Keratinocyte (primary cell): ENCODE data around the gene RBSN. TPM values are rescaled to one million over a fixed set of nuclear protein-coding genes. Genes with fewer than 3 reads are reported as not detected.

ENCODE experiments used
- DNase-seq: peaks from one replicate; pipeline ENCODE4 v3.0.0-alpha.2; 2011; ENCODE audit warnings: low read depth, missing footprints, low spot score
- FAIRE-seq: peaks from 2 replicates; lab custom pipeline; 2011; peaks lifted over from hg19 to GRCh38; lab: Jason Lieb, UNC
- H2AFZ ChIP-seq: 2 replicates; pipeline ENCODE4 v1.6.0; 2012; ENCODE audit warnings: low read length, control low read depth, inconsistent platforms; ENCODE audit not compliant: control insufficient read depth
- H3K27ac ChIP-seq: 2 replicates; pipeline ENCODE4 v1.5.1; 2011; ENCODE audit warnings: low read length; ENCODE audit not compliant: control insufficient read depth, insufficient read depth
- H3K27me3 ChIP-seq: 3 replicates; pipeline ENCODE4 v1.6.0; 2011; ENCODE audit warnings: low read length; ENCODE audit not compliant: control insufficient read depth, insufficient read depth; ENCODE audit errors: extremely low read depth
- H3K36me3 ChIP-seq, 2 experiments: 2 replicates in 1 of 2; 3 replicates in 1 of 2; pipeline ENCODE4 v1.5.1; 2011; ENCODE audit warnings: low read length in 2 of 2, mild to moderate bottlenecking in 1 of 2; ENCODE audit not compliant: control insufficient read depth in 2 of 2, insufficient read depth in 2 of 2; ENCODE audit errors: extremely low read depth in 1 of 2
- H3K4me1 ChIP-seq: 3 replicates; pipeline ENCODE4 v1.5.1; 2011; ENCODE audit warnings: low read length; ENCODE audit not compliant: control insufficient read depth, insufficient read depth; ENCODE audit errors: extremely low read depth
- H3K4me2 ChIP-seq: 3 replicates; pipeline ENCODE4 v1.6.0; 2011; ENCODE audit warnings: low read depth, low read length; ENCODE audit not compliant: control insufficient read depth, insufficient read depth; ENCODE audit errors: extremely low read depth
- H3K4me3 ChIP-seq, 3 experiments: fragments of 200-600 bp in 1 of 3; sonication (generic) in 1 of 3; 2 replicates in 2 of 3; 3 replicates in 1 of 3; pipeline ENCODE4 v1.5.1; 2011 to 2016; ENCODE audit warnings: low read length in 3 of 3, mild to moderate bottlenecking in 3 of 3, control low read depth in 2 of 3, inconsistent platforms in 1 of 3, low read depth in 1 of 3, mixed read lengths in 1 of 3, mixed run types in 1 of 3, moderate library complexity in 1 of 3; ENCODE audit not compliant: control insufficient read depth in 2 of 3, insufficient read depth in 2 of 3; ENCODE audit errors: extremely low read depth in 1 of 3
- H3K79me2 ChIP-seq: 2 replicates; pipeline ENCODE4 v1.6.0; 2012; ENCODE audit warnings: low read length; ENCODE audit not compliant: control insufficient read depth, insufficient read depth
- H3K9ac ChIP-seq: 3 replicates; pipeline ENCODE4 v1.6.0; 2011; ENCODE audit warnings: low read length; ENCODE audit not compliant: control insufficient read depth, insufficient read depth; ENCODE audit errors: extremely low read depth
- H3K9me1 ChIP-seq: 3 replicates; pipeline ENCODE4 v1.6.0; 2011; ENCODE audit warnings: low read length; ENCODE audit not compliant: control insufficient read depth, insufficient read depth; ENCODE audit errors: extremely low read depth
- H3K9me3 ChIP-seq: 2 replicates; pipeline ENCODE4 v1.5.1; 2012; ENCODE audit warnings: low read depth, low read length; ENCODE audit not compliant: control insufficient read depth
- H4K20me1 ChIP-seq: 3 replicates; pipeline ENCODE4 v1.6.0; 2011; ENCODE audit warnings: low read length; ENCODE audit not compliant: control insufficient read depth, insufficient read depth; ENCODE audit errors: extremely low read depth
- EZH2 ChIP-seq: IDR thresholded peaks from one replicate; pipeline ENCODE4 v1.6.1; 2012; ENCODE audit warnings: inconsistent platforms, mild to moderate bottlenecking, low read length, moderate library complexity
- dilution Hi-C: fragments of 300-500 bp; cut with MboI; formaldehyde crosslinking; loops from one replicate; pipeline ENCODE4 v1.7.0; 2020; ENCODE audit warnings: low sequenced_read_pairs; ENCODE audit not compliant: extremely low pct_ligation_motif_present
- polyA plus RNA-seq, 5 experiments: library from polyadenylated mRNA; depleted of rRNA in 3 of 5; stranded (reverse) in 3 of 5; stranded (forward) in 1 of 5; unstranded in 1 of 5; fragments of >200 nt; gene quantifications; 1 replicate in 1 of 5; 2 replicates in 3 of 5; 3 replicates in 1 of 5; pipeline versions ENCODE4 v1.2.1 to v1.2.3, GENCODE V29; 2011 to 2012; ENCODE audit warnings: missing spikeins in 2 of 5, low read depth in 1 of 5, low replicate concordance in 1 of 5
- TF ChIP-seq, protein P1 (sequence below), 3 experiments: IDR thresholded peaks in 1 of 3; conservative IDR thresholded peaks in 1 of 3; optimal IDR thresholded peaks in 1 of 3; 2 replicates in 2 of 3; 3 replicates in 1 of 3; pipeline versions ENCODE3 to v1.5.1; 2011; ENCODE audit warnings: low read length in 3 of 3, mild to moderate bottlenecking in 3 of 3, moderate library complexity in 2 of 3, control low read depth in 1 of 3, inconsistent platforms in 1 of 3; ENCODE audit not compliant: insufficient read depth in 2 of 3; ENCODE audit errors: extremely low read depth in 1 of 3

RBSN gene
- polyA plus RNA-seq, 1 donor (not counting 4 experiments of a cell fraction or from before 2014, with no cell fraction given), result 8.4 TPM

- H3K79me2 ChIP-seq, result no peaks in the 10 kb centered on the region
- no peaks in the 10 kb centered on the region for H3K9me1 ChIP-seq
- dilution Hi-C loops, result no loop called here
- H3K4me3 ChIP-seq, result no peak overlapping the region
- no peaks in the 10 kb centered on the region for H3K9me3 ChIP-seq
- no peaks in the 10 kb centered on the region for H3K4me1 ChIP-seq
- H3K9ac ChIP-seq, result no peak overlapping the region
- H3K36me3 ChIP-seq, result no peaks in the 10 kb centered on the region
- no peak overlapping the region for H3K27ac ChIP-seq
- no peak for TF ChIP-seq EZH2
- TF ChIP-seq, protein P1, sequence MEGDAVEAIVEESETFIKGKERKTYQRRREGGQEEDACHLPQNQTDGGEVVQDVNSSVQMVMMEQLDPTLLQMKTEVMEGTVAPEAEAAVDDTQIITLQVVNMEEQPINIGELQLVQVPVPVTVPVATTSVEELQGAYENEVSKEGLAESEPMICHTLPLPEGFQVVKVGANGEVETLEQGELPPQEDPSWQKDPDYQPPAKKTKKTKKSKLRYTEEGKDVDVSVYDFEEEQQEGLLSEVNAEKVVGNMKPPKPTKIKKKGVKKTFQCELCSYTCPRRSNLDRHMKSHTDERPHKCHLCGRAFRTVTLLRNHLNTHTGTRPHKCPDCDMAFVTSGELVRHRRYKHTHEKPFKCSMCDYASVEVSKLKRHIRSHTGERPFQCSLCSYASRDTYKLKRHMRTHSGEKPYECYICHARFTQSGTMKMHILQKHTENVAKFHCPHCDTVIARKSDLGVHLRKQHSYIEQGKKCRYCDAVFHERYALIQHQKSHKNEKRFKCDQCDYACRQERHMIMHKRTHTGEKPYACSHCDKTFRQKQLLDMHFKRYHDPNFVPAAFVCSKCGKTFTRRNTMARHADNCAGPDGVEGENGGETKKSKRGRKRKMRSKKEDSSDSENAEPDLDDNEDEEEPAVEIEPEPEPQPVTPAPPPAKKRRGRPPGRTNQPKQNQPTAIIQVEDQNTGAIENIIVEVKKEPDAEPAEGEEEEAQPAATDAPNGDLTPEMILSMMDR (optimal IDR thresholded peaks at IDR 0.05 in 1 of 3, IDR thresholded peaks at IDR 0.05 in 1 of 3, conservative IDR thresholded peaks at IDR 0.05 in 1 of 3; ENCODE audit: extremely low read depth in 1 of 3, insufficient read depth in 2 of 3, low read length in 3 of 3), result peak; percentile 90 to 98 (median 91)
- H3K27me3 ChIP-seq, result no peaks in the 10 kb centered on the region
- FAIRE-seq (no peak), DNase-seq (no peak)
- H2AFZ ChIP-seq, result no peak overlapping the region
- H3K4me2 ChIP-seq, result peak overlapping the region; percentile 64
- no peaks in the 10 kb centered on the region for H4K20me1 ChIP-seq
Measured at GRCh38 chr3:15108082-15108545, 9.2 kb upstream of the RBSN start.

DNA sequence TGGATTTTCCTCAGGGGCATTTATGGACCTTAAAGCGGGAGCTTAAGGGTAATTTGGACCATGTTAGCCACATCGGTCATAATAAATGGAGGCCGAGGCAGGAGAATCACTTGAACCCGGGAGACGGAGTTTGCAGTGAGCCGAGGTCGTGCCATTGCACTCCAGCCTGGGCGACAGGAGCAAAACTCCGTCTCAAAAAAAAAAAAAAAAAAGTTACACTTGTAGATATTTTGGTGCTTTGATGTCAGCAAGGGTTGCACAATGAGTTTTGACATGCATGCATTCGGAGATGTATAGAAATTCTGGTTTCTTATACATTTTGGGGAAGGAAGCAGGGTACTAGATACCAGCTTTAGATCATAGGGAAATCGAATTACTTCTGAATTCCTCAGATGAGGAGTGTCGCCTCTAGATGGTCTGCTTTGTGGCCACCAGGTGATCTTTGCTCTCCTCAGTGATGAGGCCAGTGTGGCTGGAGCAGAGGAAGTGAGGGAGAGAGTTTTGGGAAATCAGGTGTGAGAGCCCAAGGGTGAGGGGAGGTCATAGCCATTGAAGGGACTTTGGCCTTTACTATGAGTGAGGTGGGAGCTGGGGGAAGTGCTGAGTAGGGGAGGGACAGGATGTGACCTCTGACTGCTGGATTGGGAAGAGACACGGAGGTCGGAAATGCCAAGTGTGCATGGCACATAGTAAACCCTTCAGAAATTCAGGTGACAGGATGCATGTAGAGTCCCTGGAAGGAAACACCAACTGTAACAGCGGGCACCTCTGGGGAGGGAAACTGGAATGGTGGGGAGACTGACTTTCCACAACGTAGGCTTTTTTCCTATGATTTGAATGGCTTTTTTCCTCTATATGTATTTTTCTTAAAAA is 8.4 kb upstream of the RBSN start:
- H3K9me3 ChIP-seq, result no peaks in the 10 kb centered on the region
- no peaks in the 10 kb centered on the region for H3K9me1 ChIP-seq
- H3K27ac ChIP-seq, result no peak overlapping the region
- H3K4me1 ChIP-seq, result peaks cover 4% of the 10 kb centered on the region
- H3K9ac ChIP-seq, result no peak overlapping the region
- no peak for FAIRE-seq
- no peak for DNase-seq
- H3K4me3 ChIP-seq, result no peak overlapping the region
- dilution Hi-C loops, result no loop called here
- H3K27me3 ChIP-seq, result no peaks in the 10 kb centered on the region
- H3K79me2 ChIP-seq, result no peaks in the 10 kb centered on the region
- H3K36me3 ChIP-seq, result no peaks in the 10 kb centered on the region
- no peak overlapping the region for H3K4me2 ChIP-seq
- no peak for TF ChIP-seq EZH2
- TF ChIP-seq, protein P1 (optimal IDR thresholded peaks at IDR 0.05 in 1 of 3, IDR thresholded peaks at IDR 0.05 in 1 of 3, conservative IDR thresholded peaks at IDR 0.05 in 1 of 3; ENCODE audit: extremely low read depth in 1 of 3, insufficient read depth in 2 of 3, low read length in 3 of 3), result no peak
- H4K20me1 ChIP-seq, result no peaks in the 10 kb centered on the region
- no peak overlapping the region for H2AFZ ChIP-seq
